Progenitor cell of endocrine pancreas (in vitro differentiated cells): Measurements from ENCODE around the gene ESYT2. TPM values are rescaled to one million over a fixed set of nuclear protein-coding genes. Genes with fewer than 3 reads are reported as not detected.
"Not testable (repeated sequence)": the region's sequence is repeated elsewhere in the genome, so short reads cannot be mapped to it uniquely, and the experiment has no call there.

Source experiments
- DNase-seq: peaks from one replicate; pipeline ENCODE4 v3.0.0; 2021; ENCODE audit warnings: low spot score; ENCODE audit not compliant: unreplicated experiment
- H3K27ac Mint-ChIP-seq: 2 replicates; pipeline ENCODE4 v1.8.0; 2021; ENCODE audit warnings: mild to moderate bottlenecking, moderate library complexity, mixed read lengths
- H3K27me3 Mint-ChIP-seq: 2 replicates; pipeline ENCODE4 v1.8.0; 2021; ENCODE audit warnings: mixed read lengths
- H3K36me3 Mint-ChIP-seq: 2 replicates; pipeline ENCODE4 v1.8.0; 2022; ENCODE audit warnings: mixed read lengths; ENCODE audit not compliant: insufficient read depth
- H3K4me1 Mint-ChIP-seq: 2 replicates; pipeline ENCODE4 v1.8.0; 2021; ENCODE audit warnings: low read depth, mixed read lengths
- H3K4me3 Mint-ChIP-seq: 2 replicates; pipeline ENCODE4 v1.8.0; 2021; ENCODE audit warnings: low read depth, mild to moderate bottlenecking, moderate library complexity, mixed read lengths
- H3K9me3 Mint-ChIP-seq: 2 replicates; pipeline ENCODE4 v1.8.0; 2021; ENCODE audit warnings: low read depth, mixed read lengths
- CTCF ChIP-seq: fragments of 200-600 bp; sonication (generic); IDR thresholded peaks from one replicate; pipeline ENCODE4 v1.5.0; 2021; ENCODE audit warnings: antibody characterized with exemption, mild to moderate bottlenecking; ENCODE audit not compliant: unreplicated experiment
- total RNA-seq: library from RNA; stranded (reverse); gene quantifications from 2 replicates; pipeline ENCODE4 v1.2.1, GENCODE V29; 2021

Gene ESYT2
- total RNA-seq, 1 donor from 2014 or later = 29.4 TPM

DNA sequence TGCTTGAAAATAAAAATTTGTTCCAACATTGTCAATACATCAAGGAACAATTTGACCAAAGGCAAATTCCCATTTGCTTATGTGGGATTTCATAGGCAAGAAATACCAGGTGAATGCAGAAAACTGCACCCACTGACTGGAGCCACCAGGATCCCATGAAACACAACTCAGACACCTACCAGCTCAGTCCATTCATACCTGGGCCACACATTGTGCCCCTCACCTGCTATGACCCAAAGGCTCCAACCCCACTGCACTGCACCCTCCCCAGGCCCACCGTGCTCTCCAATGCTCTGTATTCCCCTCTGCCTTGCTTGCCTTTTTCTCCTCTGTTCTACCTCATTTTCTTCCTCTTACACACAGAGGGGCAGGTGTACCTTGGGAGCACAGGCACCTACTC lies 130.0 kb downstream of the ESYT2 start:
- no peak for DNase-seq
- Mint-ChIP-seq H3K36me3 (peaks cover 11% of the 10 kb centered on the region), H3K4me1 (peaks cover 6% of the 10 kb centered on the region), H3K27ac (no peak overlapping the region), H3K4me3 (no peak overlapping the region), H3K27me3 (no peaks in the 10 kb centered on the region), H3K9me3 (no peaks in the 10 kb centered on the region)
- TF ChIP-seq CTCF = no peak

GRCh38 chr7:158698657-158699195 lies 130.6 kb downstream of the ESYT2 start:
- Mint-ChIP-seq H3K27me3 (no peaks in the 10 kb centered on the region), H3K4me3 (no peak overlapping the region), H3K27ac (no peak overlapping the region), H3K4me1 (peaks cover 6% of the 10 kb centered on the region), H3K36me3 (peaks cover 11% of the 10 kb centered on the region), H3K9me3 (no peaks in the 10 kb centered on the region)
- DNase-seq = no peak
- TF ChIP-seq CTCF = no peak

DNA sequence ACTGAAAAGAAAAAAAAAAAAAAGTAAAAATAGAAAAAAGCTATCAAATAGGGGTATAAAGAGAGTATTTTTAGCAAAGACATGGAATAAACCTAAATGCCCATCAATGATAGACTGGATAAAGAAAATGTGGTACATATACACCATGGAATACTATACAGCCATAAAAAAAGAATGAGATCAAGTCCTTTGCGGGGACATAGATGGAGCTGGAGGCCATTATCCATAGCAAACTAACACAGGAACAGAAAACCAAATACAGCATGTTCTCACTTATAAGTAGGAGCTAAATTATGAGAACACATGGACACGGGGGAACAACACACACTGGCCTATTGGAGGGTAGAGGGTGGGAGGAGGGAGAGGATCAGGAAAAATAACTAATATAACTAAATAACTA lies 131.7 kb downstream of the ESYT2 start:
- not testable (repeated sequence) for H3K4me1 Mint-ChIP-seq

GRCh38 chr7:158695726-158696452 lies 133.4 kb downstream of the ESYT2 start:
- no peaks in the 10 kb centered on the region for H3K4me1 Mint-ChIP-seq
- H3K27ac Mint-ChIP-seq = no peak overlapping the region
- no peak overlapping the region for H3K4me3 Mint-ChIP-seq
- no peak for DNase-seq
- peak; percentile 17 for TF ChIP-seq CTCF
- H3K36me3 Mint-ChIP-seq = peaks cover 9% of the 10 kb centered on the region
- H3K9me3 Mint-ChIP-seq = no peaks in the 10 kb centered on the region
- H3K27me3 Mint-ChIP-seq = no peaks in the 10 kb centered on the region

More for the DNA sequence above, 131.7 kb downstream of the ESYT2 start:
- not testable (repeated sequence) for H3K9me3 Mint-ChIP-seq, DNase-seq, H3K27ac Mint-ChIP-seq, H3K4me3 Mint-ChIP-seq, H3K27me3 Mint-ChIP-seq
- peaks cover 13% of the 10 kb centered on the region for H3K36me3 Mint-ChIP-seq

DNA sequence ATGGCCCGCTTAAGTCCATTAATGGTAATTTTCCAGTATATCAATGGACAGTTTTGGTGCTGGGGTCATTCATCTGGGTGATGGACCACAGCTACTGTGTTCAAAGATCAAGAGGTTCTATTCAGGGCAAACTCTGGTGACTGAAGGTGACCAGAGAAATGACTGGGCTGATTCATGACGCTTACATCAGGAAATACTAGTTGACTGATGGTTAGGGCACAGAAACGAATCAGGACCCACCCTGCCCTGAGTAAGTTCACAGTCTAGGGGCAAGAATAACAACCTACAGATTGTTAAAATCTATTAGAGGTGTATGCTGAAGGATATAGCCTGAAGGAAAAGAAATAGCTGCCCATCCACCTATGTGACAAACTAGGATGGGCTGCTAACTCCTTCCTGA lies 134.3 kb downstream of the ESYT2 start:
- no peak for DNase-seq
- no peaks in the 10 kb centered on the region for H3K9me3 Mint-ChIP-seq
- H3K27ac Mint-ChIP-seq = no peak overlapping the region
- H3K27me3 Mint-ChIP-seq = no peaks in the 10 kb centered on the region
- H3K4me3 Mint-ChIP-seq = no peak overlapping the region
- no peak for TF ChIP-seq CTCF
- peaks cover 9% of the 10 kb centered on the region for H3K36me3 Mint-ChIP-seq
- H3K4me1 Mint-ChIP-seq = no peaks in the 10 kb centered on the region

- Mint-ChIP-seq H3K27ac (no peak overlapping the region), H3K27me3 (no peaks in the 10 kb centered on the region), H3K4me3 (no peak overlapping the region), H3K4me1 (no peaks in the 10 kb centered on the region), H3K36me3 (peaks cover 9% of the 10 kb centered on the region), H3K9me3 (no peaks in the 10 kb centered on the region)
- no peak for TF ChIP-seq CTCF
- no peak for DNase-seq
Measured at GRCh38 chr7:158694650-158695049, 134.7 kb downstream of the ESYT2 start.
